Esophagus muscularis mucosa (tissue), 4 donors: Measurements from ENCODE around the gene CIAO2A. TPM values are rescaled to one million over a fixed set of nuclear protein-coding genes. Genes with fewer than 3 reads are reported as not detected.

Source experiments
- DNase-seq: peaks from one replicate; pipeline ENCODE4 v3.0.0-alpha.2; 2017; ENCODE audit errors: extremely low spot score
- H3K27ac ChIP-seq, 4 donors: fragments of 200-600 bp; sonication (generic); replicated peaks in 1 of 4; 1 replicate in 3 of 4; 2 replicates in 1 of 4; pipeline ENCODE4 v1.5.1; 2016 to 2019; ENCODE audit warnings: mild to moderate bottlenecking in 1 of 4
- H3K27me3 ChIP-seq, 4 donors: fragments of 200-600 bp; sonication (generic); one replicate each; pipeline versions ENCODE4 v1.5.1 to v1.6.0; 2016 to 2019
- H3K36me3 ChIP-seq, 4 donors: fragments of 200-600 bp; sonication (generic); one replicate each; pipeline ENCODE4 v1.5.1; 2016 to 2019
- H3K4me1 ChIP-seq, 4 donors: fragments of 200-600 bp; sonication (generic); one replicate each; pipeline ENCODE4 v1.5.1; 2016 to 2019
- H3K4me3 ChIP-seq, 4 donors: fragments of 200-600 bp; sonication (generic); 1 replicate in 2 of 4; 2 replicates in 2 of 4; pipeline ENCODE4 v1.5.1; 2016 to 2019; ENCODE audit warnings: mild to moderate bottlenecking in 4 of 4, moderate library complexity in 1 of 4
- H3K9me3 ChIP-seq, 4 donors: fragments of 200-600 bp; sonication (generic); 1 replicate in 3 of 4; 2 replicates in 1 of 4; pipeline ENCODE4 v1.5.1; 2016 to 2019
- EP300 ChIP-seq: sonication (generic); formaldehyde crosslinking; IDR thresholded peaks from one replicate; pipeline ENCODE4 v1.6.1; 2017; ENCODE audit warnings: antibody characterized with exemption
- POLR2A ChIP-seq: fragments of 450-650 bp; IDR thresholded peaks from one replicate; pipeline ENCODE4 v1.6.1; 2017; ENCODE audit warnings: antibody characterized with exemption, moderate library complexity, mild to moderate bottlenecking, low read depth
- POLR2AphosphoS5 ChIP-seq, 2 donors: sonication (generic); formaldehyde crosslinking; IDR thresholded peaks; one replicate each; pipeline ENCODE4 v1.6.1; 2017; ENCODE audit warnings: antibody characterized with exemption in 2 of 2
- WGBS: methylation state at CpG from one replicate; pipeline ENCODE4 v1.1.5; 2018; 5-methylcytosine and 5-hydroxymethylcytosine counted together
- intact Hi-C: fragments of 100-400 bp; cut with DNase I; formaldehyde crosslinking; loops from one replicate; pipeline ENCODE4 v1.15.1; 2023
- small RNA-seq, 3 donors: library from RNA; depleted of rRNA; stranded (forward); fragments of <200 nt; gene quantifications; one replicate each; pipeline ENCODE3, GENCODE V24; 2016
- total RNA-seq, 4 donors: library from RNA; depleted of rRNA; stranded (reverse); fragments of >200 nt; gene quantifications; one replicate each; pipeline versions ENCODE4 v1.1.0 to v1.2.1, GENCODE V29; 2016
- TF ChIP-seq, protein P1 (sequence below), 3 experiments: fragments of 200-600 bp in 2 of 3; fragments of 450-650 bp in 1 of 3; sonication (generic) in 2 of 3; IDR thresholded peaks; one replicate each; pipeline ENCODE4 v1.5.1; 2017 to 2019; ENCODE audit warnings: antibody characterized with exemption in 3 of 3, mild to moderate bottlenecking in 2 of 3, moderate library complexity in 1 of 3

CIAO2A gene
- total RNA-seq, 4 donors from 2014 or later, result 15.3 to 24.4 (median 20.4) TPM

DNA sequence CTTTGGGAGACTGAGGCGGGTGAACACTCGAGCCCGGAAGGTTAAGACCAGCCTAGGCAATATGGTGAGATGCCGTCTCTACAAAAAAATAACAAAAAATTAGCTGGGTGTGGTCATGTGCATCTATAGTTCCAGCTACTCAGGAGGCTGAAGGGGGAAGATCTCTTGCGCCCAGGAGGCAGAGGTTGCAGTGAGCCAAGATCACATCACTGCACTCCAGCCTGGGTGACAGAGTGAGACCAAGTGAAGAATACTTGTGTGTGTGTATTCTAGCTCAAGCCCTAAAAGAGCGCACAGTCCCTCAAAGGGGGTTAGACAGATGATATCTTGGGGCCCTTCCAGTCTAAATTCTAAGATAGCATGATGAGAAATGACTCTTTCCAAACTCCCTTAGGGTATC is 71.1 kb downstream of the CIAO2A start:
- H3K4me1 ChIP-seq, result peaks cover 6 to 43% (median 10%) of the 10 kb centered on the region in 4 donors
- no peak for TF ChIP-seq POLR2AphosphoS5 (IDR thresholded peaks at IDR 0.05)
- no peak for TF ChIP-seq POLR2A
- TF ChIP-seq, protein P1, sequence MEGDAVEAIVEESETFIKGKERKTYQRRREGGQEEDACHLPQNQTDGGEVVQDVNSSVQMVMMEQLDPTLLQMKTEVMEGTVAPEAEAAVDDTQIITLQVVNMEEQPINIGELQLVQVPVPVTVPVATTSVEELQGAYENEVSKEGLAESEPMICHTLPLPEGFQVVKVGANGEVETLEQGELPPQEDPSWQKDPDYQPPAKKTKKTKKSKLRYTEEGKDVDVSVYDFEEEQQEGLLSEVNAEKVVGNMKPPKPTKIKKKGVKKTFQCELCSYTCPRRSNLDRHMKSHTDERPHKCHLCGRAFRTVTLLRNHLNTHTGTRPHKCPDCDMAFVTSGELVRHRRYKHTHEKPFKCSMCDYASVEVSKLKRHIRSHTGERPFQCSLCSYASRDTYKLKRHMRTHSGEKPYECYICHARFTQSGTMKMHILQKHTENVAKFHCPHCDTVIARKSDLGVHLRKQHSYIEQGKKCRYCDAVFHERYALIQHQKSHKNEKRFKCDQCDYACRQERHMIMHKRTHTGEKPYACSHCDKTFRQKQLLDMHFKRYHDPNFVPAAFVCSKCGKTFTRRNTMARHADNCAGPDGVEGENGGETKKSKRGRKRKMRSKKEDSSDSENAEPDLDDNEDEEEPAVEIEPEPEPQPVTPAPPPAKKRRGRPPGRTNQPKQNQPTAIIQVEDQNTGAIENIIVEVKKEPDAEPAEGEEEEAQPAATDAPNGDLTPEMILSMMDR (IDR thresholded peaks at IDR 0.05), result no peak
- no peak for TF ChIP-seq EP300
- WGBS, result 95% methylated on average over 6 of the region's 6 CpGs
- intact Hi-C loops, result no loop called here
- no peaks in the 10 kb centered on the region for H3K9me3 ChIP-seq
- DNase-seq, result no peak
- no peaks in the 10 kb centered on the region for H3K27me3 ChIP-seq
- no peaks in the 10 kb centered on the region for H3K36me3 ChIP-seq
- no peak overlapping the region for H3K4me3 ChIP-seq
- H3K27ac ChIP-seq, result no peak overlapping the region

Small RNAs within 50 kb of the gene (small RNA-seq; reads per million reads assigned to genes)
- gene RF00019, result 0 reads per million in 3 donors

Other genes starting within 250 kb of the CIAO2A start
- 10 to 100 TPM in 1 of 4 donors, 1 to 10 TPM in 3; 1.5 to 11.2 (median 7.3) TPM for gene DAPK2, start 47.4 kb downstream of the CIAO2A start, total RNA-seq
- gene SNX1, start 2.1 kb upstream of the CIAO2A start, total RNA-seq, result 10 to 100 TPM; 79.4 to 93.0 (median 87.5) TPM
- under 1 TPM in 3 of 4 donors, not detected in 1; 0.19 to 0.42 (median 0.33) TPM for gene SNX22, start 57.9 kb upstream of the CIAO2A start, total RNA-seq
- gene PPIB, start 69.2 kb upstream of the CIAO2A start, total RNA-seq, result 100 to 1,000 TPM; 110 to 227 (median 214) TPM